ENCODE data around the gene GZMM.

Gene GZMM

DNA sequence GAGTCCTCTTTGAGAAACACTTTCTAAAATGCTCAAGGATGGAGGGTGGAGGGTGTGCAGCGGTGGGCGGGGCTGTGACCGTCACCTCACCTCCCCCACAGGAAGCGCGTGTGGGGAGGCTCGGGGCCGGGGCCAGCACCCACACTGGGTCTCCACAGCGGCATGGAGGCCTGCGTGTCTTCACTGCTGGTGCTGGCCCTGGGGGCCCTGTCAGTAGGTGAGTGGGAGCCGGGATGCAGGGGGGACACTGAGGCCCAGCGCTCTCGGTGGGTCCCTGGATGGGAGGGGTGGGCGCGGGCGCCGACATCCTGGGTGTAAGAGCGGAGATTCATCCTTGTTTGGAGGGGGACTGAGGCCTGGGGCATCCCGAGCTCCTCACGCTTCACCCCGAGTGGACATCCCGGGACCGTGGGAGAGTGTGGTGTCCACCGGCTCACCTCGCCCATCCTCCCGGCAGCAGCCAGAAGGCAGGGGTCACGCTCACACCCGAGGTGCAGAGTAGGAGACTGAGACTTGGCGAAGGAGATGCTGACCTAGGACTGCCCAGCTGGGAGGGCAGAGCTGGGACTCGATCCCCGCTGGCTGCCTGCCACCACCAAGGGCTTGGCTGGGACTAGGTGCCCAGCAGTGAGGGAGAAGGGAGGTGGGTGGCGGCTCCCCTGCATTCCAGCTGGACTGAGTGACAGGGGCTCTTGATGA lies at the start of gene GZMM:
Gene GZMM, plus strand, starts transcription at position 144 of the 699 bp plus-strand sequence. Its CDS starts 19 bp downstream, at position 163.
- no peak for DNase-seq (ENCODE audit: low spot score)

GRCh38 chr19:494171-495080 lies 49.4 kb upstream of the GZMM start:
- DNase-seq (ENCODE audit: low spot score): no peak

DNA sequence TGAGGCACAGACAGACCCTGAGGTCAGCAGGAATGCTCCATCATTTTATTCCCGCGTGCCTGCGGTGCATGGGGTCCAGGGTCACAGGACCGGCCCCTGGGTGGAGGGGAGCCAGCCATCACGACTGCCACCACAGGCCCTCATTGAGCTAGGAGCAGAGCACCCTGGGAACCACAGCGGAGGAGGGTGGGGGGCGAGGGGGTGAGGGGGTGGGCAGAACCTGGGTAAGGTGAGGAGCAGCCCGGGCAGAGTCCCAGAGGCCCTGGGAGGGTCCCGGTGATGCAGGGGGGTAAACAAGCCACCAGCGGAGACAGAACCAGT lies 48.8 kb upstream of the GZMM start:
- no peak for DNase-seq (ENCODE audit: low spot score)

- no peak for DNase-seq (ENCODE audit: low spot score)
Observed at GRCh38 chr19:495402-496111, 48.3 kb upstream of the GZMM start.

DNA sequence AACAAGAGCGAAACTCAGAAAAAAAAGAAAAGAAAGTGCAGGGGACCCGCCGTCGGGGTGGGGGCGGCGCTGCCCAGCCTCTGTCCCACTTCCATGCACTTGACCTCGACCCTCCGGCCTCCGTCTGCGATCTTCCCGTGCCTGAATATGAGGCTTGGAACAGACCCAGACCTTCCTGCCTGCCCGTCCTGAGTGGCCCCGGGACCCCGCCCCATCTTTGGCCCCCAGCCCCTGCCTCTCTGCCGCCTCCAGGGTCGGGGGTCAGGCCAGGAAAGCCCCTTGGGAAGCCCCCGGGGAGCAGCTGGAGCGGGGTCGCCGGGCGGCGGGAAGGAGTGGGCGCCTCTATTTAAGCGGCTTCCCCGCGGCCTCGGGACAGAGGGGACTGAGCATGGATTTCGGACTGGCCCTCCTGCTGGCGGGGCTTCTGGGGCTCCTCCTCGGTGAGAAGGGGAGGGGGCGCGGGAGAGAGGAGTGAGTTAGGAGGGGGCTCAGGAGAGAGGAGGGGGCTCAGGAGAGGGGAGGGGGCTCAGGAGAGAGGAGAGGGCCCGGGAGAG lies 47.7 kb upstream of the GZMM start, which contains the start of gene MADCAM1:
Gene MADCAM1, plus strand, starts transcription at position 375 of the 554 bp plus-strand sequence. Its CDS starts 14 bp downstream, at position 389.
- DNase-seq (ENCODE audit: low spot score): no peak

- DNase-seq (ENCODE audit: low spot score): no peak
Observed at GRCh38 chr19:496986-497385, 46.9 kb upstream of the GZMM start.

DNA sequence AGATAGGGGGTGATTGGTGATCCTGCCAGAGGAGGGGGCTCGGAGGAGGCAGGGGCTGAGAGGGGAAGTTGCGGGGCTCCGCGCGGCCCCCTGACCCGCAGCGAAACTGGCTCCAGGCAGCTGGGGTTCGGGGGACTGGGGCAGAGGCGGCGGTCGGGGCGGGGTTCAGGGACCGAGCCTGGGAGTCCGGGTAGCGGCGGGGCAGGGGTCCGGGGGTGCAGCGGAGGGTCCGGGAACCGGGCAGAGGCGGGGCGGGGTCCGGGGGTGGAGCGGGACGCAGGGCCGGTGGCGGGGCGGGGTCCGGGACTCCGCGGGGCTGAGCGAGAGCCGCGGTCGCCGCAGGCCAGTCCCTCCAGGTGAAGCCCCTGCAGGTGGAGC lies 46.4 kb upstream of the GZMM start:
- DNase-seq (ENCODE audit: low spot score): no peak

DNA sequence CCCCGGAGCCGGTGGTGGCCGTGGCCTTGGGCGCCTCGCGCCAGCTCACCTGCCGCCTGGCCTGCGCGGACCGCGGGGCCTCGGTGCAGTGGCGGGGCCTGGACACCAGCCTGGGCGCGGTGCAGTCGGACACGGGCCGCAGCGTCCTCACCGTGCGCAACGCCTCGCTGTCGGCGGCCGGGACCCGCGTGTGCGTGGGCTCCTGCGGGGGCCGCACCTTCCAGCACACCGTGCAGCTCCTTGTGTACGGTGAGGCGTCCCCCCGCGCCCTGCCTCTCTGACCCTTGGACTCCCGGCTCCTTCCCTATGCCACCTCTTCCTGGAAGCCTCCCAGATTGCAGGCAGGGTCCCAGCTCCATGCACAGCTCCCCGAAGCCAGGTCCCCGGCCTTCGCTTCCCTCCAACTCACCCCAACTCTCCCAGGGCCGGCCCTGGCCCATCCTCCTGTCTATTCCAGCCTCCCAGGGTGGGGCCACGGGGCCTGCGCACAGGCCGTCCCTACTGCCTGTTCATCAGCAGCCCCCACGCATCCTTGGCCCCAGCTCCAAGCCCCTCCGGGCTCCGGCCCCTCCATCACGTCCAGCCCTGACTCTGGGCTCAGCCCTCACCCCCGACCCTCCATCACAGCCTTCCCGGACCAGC lies 45.9 kb upstream of the GZMM start:
- DNase-seq (ENCODE audit: low spot score): no peak

GRCh38 chr19:498511-498891 lies 45.4 kb upstream of the GZMM start:
- DNase-seq (ENCODE audit: low spot score): no peak

- no peak for DNase-seq (ENCODE audit: low spot score)
Observed at GRCh38 chr19:498977-499623, 44.8 kb upstream of the GZMM start.

DNA sequence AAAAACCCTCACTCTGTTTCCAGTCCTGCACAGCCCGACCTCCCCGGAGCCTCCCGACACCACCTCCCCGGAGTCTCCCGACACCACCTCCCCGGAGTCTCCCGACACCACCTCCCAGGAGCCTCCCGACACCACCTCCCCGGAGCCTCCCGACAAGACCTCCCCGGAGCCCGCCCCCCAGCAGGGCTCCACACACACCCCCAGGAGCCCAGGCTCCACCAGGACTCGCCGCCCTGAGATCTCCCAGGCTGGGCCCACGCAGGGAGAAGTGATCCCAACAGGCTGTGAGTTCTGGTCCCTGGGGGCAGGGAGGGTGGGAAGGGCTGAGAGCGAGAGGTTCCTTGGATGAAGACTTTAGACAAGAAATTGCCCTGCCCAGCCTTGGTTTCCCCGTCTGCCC lies 42.2 kb upstream of the GZMM start:
- no peak for DNase-seq (ENCODE audit: low spot score)

DNA sequence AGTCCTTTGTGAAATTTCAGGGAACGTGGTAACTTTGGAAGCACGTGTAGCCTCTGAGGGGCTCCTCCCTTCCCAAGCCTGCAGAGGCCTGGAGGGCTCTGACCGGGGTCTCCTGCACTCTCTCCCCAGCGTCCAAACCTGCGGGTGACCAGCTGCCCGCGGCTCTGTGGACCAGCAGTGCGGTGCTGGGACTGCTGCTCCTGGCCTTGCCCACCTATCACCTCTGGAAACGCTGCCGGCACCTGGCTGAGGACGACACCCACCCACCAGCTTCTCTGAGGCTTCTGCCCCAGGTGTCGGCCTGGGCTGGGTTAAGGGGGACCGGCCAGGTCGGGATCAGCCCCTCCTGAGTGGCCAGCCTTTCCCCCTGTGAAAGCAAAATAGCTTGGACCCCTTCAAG lies 39.2 kb upstream of the GZMM start:
- DNase-seq (ENCODE audit: low spot score): no peak

GRCh38 chr19:506404-507285 lies 37.2 kb upstream of the GZMM start:
- DNase-seq (ENCODE audit: low spot score): peak; percentile 100

DNA sequence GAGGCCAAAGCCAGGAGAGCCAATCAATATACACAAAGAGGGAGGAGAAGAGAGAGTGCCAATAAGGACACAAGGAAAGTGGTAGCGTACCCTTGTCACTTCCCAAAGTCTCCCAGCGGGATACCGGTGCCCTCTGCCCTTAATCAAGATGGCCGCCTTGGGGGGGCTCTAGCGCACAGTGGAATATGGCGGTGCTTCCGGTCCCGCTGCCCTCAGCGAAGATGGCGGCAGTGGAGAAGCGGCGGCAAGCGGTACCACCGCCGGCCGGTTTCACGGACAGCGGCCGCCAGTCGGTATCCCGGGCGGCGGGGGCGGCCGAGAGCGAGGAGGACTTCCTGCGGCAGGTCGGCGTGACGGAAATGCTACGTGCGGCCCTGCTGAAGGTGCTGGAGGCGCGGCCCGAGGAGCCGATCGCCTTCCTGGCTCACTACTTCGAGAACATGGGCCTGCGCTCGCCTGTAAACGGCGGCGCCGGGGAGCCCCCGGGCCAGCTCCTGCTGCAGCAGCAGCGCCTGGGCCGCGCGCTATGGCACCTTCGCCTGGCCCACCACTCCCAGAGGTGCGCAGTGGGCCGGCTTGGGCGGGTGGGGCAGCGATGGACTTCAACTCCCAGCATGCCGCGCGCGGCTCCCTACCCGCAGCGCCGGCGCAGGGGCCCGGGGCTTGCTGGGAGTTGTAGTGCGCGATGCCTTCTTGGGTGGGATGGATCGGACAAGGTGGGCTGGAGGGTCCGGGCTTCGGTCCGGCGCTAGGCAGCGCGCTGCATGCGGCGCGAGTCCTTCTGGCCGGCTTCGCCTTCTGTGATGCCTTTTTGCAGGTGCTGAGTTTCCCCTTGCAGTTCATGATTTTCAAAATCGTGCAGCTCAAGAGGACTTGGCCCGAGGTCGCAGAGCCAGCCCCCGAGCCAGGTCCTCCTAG lies 36.3 kb upstream of the GZMM start, which contains the start of gene TPGS1:
Gene TPGS1, plus strand, starts transcription at position 212 of the 918 bp plus-strand sequence. Its CDS starts 10 bp downstream, at position 222.
- DNase-seq (ENCODE audit: low spot score): peak; percentile 81

DNA sequence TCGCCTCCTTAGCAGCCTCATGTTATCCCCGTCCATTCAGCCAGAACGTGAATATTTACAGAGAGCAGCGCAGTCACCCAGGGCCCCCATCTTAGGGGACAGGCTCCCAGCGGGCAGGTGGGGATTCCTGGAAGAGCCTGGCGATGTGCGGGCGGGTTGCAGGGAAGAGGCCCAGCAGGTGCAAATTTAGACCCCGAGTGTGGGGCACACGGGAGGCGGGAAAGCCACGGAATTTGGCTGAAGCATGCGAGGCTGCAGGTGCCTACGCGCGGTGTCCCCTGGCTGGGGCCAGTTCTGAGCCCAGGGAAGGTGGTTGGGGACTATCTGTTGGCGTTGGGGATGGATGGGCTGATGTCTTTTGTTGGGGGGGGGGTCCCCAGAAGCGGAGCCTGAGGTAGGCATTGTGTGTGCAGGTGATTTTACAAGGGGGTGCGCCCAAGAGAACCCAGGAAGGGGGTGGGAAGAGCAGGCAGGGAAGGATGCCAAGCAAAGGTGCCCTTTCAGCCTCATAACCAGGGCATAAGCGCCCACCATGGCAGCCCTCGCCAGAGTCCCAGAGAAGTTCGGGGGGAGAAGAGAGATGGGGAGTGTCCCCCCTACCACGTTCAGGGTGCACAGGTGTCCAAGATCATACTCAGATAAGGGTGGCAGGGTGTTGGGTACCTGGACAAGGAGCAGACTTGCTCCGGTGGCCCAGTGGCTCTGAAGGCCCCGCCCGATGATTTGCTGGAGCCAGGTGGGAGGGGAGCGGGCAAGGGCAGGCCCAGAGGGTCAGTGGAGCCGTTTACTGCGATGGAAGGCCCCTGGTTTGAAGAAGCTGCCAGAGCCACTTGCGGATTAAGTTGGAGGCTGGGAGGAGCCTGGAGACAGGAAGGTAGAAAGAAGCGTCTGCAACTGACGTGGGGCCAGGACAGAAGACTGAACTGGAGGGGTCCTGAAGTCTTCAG lies 35.4 kb upstream of the GZMM start:
- DNase-seq (ENCODE audit: low spot score): no peak

DNA sequence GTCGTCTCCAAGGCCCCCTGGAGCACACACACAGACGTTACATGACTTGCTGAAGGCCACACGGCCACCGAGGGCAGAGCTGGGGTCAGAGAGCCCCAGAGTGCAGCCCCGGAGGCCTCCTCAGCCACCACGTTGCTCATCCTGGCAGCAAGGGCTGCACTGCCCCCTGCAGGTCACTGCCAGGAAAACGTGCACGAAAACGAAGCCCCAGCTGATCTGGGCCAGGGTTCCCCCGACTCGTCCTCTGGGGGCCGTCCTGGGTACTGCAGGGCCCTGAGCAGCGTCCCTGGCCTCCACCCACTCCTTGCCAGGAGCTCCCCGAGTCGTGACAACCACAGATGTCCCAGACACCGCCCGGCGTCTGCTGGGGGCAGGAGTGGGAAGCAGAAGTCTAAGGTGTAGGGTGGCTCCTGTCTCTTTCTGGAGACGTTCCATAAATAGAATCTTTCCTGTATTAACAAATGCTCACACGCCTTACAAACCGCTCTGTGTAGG lies 33.2 kb upstream of the GZMM start:
- peak; percentile 53 for DNase-seq (ENCODE audit: low spot score)

- DNase-seq (ENCODE audit: low spot score): no peak
Observed at GRCh38 chr19:511101-511851, 32.6 kb upstream of the GZMM start.

Data from globus pallidus (tissue), 1 donor.